AG09319 (cell line): ENCODE results near the gene ISCU.

ENCODE experiments used
- DNase-seq: peaks from one replicate; pipeline ENCODE4 v3.0.0-alpha.2; 2010; ENCODE audit warnings: low read depth; ENCODE audit errors: extremely low read depth
- TF ChIP-seq, protein P1 (sequence below): IDR thresholded peaks from 2 replicates; pipeline ENCODE4 v1.5.1; 2011; ENCODE audit warnings: low read depth, mild to moderate bottlenecking, inconsistent platforms, low read length, moderate library complexity

Gene ISCU

DNA sequence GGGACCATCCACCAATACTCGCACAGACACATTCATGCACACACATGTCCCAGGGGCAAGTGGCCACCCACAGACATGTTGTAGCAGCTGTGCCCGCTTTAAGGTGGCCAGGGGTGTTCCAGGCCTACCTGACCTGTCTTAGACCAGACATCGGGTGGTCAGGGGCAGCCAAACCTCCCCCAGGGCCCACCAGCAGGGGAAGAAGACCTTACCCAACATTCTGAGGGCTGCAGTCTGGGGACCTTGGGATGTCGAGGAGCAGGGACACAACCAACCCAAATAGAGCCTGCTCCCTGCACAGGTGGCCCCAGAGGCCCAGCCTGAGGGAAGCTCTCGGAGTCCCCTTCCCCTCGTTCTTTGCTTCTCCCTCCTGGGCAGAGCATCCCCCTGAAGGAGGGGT, 37.1 kb downstream of the ISCU start:
- TF ChIP-seq, protein P1, sequence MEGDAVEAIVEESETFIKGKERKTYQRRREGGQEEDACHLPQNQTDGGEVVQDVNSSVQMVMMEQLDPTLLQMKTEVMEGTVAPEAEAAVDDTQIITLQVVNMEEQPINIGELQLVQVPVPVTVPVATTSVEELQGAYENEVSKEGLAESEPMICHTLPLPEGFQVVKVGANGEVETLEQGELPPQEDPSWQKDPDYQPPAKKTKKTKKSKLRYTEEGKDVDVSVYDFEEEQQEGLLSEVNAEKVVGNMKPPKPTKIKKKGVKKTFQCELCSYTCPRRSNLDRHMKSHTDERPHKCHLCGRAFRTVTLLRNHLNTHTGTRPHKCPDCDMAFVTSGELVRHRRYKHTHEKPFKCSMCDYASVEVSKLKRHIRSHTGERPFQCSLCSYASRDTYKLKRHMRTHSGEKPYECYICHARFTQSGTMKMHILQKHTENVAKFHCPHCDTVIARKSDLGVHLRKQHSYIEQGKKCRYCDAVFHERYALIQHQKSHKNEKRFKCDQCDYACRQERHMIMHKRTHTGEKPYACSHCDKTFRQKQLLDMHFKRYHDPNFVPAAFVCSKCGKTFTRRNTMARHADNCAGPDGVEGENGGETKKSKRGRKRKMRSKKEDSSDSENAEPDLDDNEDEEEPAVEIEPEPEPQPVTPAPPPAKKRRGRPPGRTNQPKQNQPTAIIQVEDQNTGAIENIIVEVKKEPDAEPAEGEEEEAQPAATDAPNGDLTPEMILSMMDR: no peak
- DNase-seq: no peak

DNA sequence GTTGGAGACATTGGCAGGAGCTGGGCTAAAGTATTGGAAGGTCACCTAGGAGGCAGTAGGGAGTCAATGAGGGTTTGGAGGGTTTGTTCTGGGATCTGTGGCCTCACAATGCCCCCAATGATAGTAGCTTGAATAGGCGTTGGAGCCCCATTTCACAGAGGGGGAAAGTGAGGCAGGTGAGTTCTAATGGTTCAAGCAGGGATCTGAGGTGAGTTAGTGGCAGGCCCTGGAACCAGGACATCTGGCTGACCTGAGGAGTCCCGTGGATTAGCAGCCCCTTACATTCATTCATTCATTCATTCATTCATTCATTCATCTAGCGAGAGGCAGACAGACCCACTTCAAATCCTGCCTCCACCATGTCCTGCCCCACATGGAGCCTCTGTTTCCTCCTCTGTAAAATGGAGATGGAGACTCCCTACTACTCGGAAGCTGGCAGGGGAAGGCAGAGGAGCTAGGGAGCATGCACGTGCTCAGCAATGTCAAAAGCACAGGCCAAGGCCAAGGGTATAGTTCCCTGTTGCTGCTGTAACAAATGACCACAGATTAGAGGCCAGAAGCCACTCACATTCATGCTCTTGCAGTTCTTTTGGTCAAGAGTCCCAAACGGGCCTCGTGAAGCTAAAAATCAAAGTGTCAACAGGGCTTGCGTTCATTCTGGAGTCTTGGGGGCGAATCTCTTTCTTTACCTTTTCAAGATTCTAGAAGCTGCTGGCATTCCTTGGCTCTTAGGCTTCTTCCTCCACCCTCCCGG, 37.7 kb downstream of the ISCU start:
- TF ChIP-seq, protein P1: no peak
- DNase-seq: no peak

DNA sequence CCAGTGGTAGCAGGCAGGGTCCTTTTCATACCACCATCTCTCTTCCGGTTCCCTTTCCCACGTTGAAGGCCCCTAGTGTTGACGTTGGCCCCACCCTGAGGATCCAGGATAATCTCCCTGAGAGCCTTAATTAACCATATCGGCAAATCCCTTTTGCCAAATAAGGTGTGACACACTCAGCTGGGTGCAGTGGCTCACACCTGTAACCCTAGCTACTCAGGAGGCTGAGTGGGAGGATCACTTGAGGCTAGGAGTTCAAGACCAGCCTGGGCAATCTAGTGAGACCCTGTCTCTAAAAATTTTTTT, 38.3 kb downstream of the ISCU start:
- DNase-seq: no peak
- TF ChIP-seq, protein P1: no peak

DNA sequence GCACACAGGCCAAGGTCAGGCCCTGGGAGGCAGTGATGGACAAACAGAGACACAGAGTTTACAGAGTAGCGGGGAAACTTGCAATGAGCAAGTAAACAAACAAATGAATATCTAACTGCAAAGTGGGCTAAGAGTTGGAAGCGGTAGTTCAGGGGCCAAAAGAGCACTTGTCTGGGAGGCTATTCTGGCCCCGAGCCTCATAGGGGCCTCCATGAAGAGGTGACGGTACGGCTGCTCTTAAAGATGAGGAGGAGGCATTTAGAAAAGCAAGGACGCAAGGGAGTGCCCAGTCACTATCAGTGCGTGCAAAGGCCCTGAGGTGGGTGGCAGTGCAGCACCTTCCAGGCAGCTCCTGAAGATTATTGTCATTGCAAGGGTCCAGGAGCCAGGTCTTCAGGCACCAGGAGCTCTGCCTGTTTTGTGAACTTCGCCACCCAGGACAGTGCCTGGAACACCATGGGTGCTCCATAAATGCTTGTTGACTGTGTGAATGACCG, 39.9 kb downstream of the ISCU start:
- TF ChIP-seq, protein P1: no peak
- DNase-seq: no peak

DNA sequence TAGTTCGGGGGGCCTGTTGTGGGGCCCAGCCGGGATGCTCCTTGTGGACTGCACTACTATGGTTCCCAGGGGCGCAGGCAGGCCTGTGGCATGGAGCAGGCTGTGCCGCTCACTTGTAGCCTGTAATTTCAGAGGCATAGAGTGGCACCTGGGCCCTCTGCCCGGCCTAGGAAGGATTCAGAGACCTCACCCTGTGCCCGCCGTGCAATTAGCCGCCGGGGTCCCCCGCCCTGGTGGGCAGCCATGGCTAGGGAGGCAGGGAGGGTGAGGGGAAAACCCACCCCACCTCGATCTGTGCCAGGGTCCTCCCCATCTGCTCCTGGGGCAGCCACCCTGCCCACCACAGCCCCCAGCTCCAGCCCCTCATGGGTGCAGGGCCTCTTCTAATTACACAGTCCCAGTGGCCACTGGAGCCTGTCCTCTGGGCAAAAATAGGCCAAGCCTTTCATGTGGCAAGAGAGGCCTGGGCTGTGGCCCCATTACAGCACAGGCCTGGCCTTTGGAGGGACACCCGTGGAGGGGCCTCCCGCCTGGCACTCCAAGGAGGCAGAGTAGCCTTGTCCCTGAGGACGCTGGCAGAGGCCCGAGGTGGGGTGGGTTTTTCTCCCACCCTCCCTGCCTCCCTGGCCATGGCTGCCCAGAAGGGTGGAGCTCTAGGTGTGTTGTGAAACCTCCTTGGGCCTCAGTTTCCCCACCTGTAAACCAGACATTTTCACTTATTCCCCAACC, 40.7 kb downstream of the ISCU start:
- TF ChIP-seq, protein P1: no peak
- DNase-seq: no peak

DNA sequence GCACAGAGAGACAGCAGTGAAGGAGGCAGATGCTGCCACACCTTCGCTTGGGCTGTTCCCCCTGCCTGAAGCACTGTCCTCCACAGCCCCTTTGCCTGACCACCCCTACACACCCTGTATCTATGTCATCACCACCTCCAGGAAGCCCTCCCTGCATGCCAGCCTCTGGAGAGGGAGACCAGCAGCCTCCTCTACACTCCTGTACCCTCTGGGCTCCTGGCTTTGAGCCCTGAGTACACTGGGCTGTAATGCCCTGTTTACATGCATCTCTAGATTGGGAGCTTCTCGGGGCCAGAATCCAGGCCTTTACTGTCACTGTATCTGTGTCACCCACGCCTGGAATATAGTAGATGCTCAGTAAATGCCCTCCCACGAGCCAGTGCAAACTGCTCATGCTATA, 41.3 kb downstream of the ISCU start:
- TF ChIP-seq, protein P1: no peak
- no peak for DNase-seq

DNA sequence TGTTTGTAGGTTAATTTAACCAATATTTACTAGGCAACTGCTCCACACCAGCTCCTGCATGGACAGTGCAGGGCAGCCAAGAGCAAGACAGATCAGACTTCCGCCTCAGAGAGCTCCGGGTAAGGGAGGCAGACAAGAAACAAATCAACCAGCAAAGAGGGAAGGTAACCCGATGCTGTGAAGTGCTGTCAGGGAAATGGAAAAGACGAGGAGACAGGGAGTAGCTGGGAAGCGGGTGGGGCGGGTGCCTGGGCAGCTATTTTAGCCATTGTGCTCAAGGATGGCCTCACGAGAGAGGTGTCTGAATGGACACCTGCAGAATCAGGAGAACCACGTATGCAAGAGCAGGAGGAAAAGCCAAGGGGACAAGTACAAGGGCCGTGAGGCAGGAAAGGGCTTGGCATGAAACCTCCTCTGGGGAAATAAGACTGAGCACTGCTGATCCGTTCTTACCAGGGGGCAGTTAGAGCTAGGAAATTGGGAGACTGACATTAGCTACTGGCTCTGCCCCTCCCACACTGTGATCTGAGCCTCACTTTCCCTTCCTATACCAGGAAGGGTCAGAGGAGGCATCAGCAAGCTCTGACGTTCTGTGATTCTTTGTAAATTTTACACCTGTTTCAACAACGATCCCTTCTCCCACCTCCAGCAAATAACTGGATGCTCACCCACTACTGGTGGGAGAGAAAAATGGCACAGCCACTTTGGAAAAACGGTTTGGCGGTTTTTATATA, 42.0 kb downstream of the ISCU start:
- TF ChIP-seq, protein P1: no peak
- no peak for DNase-seq
